GM15510 (cell line): ENCODE results near the gene NFATC3.

Experiments
- POLR2A ChIP-seq: IDR thresholded peaks from 3 replicates; pipeline ENCODE4 v1.6.1; 2011; ENCODE audit warnings: borderline replicate concordance; ENCODE audit not compliant: insufficient read length; ENCODE audit errors: extremely low read depth

NFATC3 gene

GRCh38 chr16:68227850-68228553 lies 142.8 kb downstream of the NFATC3 start:
- TF ChIP-seq POLR2A: no peak

GRCh38 chr16:68228652-68229051 lies 143.5 kb downstream of the NFATC3 start:
- no peak for TF ChIP-seq POLR2A

DNA sequence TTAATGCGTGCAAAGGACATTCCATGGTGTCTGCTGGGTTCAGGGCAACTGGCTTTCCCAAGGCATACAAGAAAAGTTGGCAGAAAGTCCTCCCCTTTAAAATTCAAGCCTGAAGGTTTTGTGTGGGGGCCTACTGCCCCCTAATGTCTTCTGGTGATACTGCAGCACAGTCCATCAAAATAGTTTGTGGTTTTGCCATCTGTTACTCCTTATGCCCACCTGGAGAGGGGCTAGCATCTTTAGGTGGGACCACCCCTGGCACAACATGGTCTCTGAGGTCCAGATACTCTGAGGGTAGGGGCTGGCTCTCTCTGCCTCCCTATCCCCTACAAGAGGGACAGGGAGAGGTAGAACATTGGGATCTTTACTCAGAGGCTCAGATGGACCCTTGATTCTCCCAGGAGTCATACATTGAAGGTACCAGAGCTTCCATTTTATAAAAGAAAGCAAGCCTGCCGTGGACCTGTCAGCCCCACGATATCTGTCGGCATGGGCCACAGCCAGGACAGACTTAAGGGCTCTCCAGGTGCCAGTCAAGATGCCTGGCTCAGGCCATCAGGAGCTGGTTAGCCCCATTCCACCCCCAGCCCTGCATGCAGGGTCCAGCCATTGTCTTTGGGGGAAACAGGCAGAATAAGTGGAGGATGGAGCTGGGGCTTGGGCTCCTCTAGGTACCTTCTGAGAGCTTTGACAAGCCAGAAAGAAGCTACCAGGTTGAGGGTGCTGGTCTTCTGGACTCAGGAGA lies 144.4 kb downstream of the NFATC3 start:
- TF ChIP-seq POLR2A: no peak

DNA sequence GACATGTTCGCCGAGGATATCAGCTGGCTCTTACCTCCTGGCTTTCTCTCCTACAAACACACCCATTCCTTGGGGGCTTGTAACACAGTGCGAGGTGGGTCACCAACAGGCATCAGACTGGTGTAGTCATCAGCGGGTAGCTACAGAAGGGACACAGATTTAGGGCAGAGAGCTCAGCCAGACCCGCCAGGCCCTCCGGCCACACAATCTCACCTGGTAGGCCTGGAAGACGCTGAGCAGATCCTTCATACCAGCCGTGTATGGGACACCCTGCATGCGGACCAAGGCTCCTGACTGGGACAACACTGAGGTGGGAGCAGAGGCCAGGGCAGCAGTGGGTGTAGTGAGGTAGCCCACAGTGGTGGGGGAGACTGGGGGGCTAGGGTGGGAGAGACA lies 145.0 kb downstream of the NFATC3 start:
- no peak for TF ChIP-seq POLR2A

DNA sequence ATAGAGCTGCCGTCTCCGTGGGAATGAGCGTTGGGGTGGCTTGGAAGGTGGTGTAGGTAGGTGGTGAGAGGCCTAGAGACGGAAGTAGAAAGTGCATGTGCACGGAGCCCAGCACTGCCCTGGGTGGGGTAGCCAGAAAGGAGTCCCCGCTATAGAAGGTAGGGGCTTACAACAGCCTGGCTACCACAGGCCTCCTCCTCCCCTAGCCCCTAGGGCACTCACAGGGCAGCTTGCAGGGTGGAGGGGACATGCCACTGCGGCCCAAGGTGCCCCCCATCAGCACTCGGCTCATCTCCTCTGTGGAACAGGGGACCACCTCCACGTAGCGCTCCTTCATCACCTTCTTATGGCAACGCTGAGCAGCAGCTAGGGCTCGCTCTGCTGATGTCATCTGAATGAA lies 145.8 kb downstream of the NFATC3 start:
- no peak for TF ChIP-seq POLR2A

- TF ChIP-seq POLR2A: no peak
Measured at GRCh38 chr16:68231384-68232136, 146.4 kb downstream of the NFATC3 start.

DNA sequence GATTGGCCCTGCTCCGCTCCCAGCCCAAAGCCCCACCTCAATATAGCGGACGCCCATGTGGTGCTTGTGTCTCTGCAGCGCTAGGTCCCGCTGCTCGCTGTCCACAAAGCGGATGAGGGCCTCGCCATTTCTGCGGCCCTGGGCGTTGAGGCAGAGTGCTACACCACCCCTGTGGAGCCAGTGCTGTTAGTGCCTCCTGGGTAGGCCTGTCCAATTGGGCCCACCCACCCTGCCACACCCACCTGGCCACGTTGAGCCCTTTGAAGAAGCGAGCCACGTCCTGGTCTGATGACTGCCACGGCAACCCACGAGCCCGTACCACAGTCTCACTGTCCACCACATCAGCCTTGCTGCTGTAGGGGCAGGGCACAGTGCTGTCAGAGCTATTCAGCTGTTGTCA lies 147.2 kb downstream of the NFATC3 start:
- no peak for TF ChIP-seq POLR2A

DNA sequence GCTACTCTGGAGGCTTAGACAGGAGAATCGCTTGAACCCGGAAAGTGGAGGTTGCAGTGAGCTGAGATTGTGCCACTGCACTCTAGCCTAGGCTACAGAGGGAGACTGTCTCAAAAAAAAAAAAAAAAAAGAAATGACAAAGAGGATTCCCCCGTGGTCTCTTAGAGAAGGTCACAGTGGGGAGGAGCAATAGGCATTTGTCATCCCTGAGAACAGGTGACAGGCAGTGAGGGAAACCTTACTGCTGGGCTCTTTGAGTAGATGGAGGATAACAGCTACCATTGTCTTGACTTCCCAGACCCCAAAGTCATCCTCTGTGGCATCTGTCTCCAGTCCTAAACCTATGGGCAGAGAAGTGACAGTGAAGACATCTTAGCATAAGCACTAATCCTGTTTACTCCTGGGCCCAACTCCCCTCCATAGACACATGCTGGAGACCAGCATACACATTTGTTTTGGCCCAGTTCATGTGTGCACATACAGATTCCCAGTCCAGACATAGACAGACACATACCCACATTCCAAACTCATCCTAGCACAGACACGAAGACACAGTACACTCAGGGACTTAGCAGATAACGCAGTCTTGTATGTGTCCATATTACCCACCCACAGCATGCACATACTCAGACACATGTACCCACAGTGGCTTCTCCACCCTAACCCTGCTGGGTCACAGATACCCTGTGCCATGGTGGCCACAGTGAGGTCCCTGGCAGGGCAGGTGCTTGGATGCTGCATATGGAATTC lies 148.1 kb downstream of the NFATC3 start:
- no peak for TF ChIP-seq POLR2A

DNA sequence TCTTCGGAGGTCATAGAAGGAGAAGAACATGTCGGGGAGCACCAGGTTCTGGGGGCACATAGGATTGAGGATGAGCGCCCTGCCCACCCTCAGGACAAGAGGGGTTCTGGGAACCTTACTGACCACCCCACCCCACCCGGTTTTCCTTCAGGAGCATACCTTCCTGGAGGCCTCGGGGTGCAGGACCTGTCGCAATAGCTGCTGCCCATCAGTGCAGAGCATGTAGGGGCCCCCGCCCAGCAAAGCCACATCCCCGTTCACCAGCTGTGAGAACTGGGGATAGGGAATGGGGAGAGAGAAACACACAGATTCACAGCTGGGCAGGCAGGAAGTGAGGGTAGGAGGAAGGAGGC lies 148.6 kb downstream of the NFATC3 start:
- no peak for TF ChIP-seq POLR2A

GRCh38 chr16:68234188-68235107 lies 149.3 kb downstream of the NFATC3 start:
- no peak for TF ChIP-seq POLR2A

- no peak for TF ChIP-seq POLR2A
Measured at GRCh38 chr16:68235108-68235886, 150.1 kb downstream of the NFATC3 start.

DNA sequence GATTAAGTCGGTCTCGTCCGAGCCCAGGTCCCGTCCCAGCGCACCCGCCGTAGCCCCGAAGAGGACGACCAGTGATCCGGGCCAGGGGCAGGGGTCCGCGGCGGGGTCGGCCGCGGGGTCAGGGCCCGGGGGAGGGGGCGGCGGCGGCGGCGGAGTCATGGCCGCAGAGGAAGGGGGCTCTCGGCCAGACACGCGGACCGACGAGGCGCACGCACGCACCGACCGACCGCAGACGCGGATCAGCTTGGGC lies 150.6 kb downstream of the NFATC3 start, which contains the start of gene ESRP2:
TSS of gene ESRP2 (minus strand) at position 241 of the 250 bp plus-strand sequence. CDS start at position 159, 82 bp downstream.
- TF ChIP-seq POLR2A: peak; percentile 3

DNA sequence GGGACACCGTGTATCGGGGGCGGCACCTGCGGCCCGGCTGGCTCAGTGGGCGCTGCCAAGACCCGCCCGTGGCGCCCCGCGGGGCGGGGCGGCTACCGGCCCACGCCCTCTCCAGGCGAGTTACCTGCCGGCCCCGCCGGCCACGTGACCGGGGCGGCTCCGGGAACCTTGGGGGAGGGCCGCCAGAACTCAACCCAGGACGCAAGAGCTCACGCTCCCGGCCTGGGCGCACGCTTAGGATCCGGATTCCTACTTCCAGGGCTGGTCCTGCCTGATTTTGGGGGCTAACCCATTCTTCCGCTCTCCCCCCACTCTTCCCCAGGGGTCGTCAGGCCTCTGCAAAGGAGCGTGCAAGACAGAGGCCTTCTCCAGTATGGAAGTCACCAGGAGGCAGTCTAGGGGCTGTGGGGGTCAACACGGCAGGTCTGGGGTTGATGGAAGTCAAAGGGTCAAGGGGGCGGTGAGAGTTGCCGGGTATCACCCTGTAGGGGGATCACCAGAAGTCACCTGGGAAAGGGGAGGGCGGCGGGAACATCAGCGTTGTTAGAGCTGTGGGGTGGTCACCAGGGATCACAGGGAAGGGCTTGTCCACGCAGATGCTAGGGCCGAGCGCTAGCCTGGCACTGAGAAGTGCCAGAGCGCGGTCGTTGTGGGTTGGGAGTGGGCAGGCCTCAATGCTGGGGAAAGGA lies 151.1 kb downstream of the NFATC3 start:
- peak; percentile 15 for TF ChIP-seq POLR2A
